Keratinocyte (primary cell): ENCODE measurements around the gene DNAH8. TPM values are rescaled to one million over a fixed set of nuclear protein-coding genes. Genes with fewer than 3 reads are reported as not detected.

ENCODE experiments used
- DNase-seq: peaks from one replicate; pipeline ENCODE4 v3.0.0-alpha.2; 2011; ENCODE audit warnings: low read depth, missing footprints, low spot score
- FAIRE-seq: peaks from 2 replicates; lab custom pipeline; 2011; peaks lifted over from hg19 to GRCh38; lab: Jason Lieb, UNC
- H2AFZ ChIP-seq: 2 replicates; pipeline ENCODE4 v1.6.0; 2012; ENCODE audit warnings: low read length, control low read depth, inconsistent platforms; ENCODE audit not compliant: control insufficient read depth
- H3K27ac ChIP-seq: 2 replicates; pipeline ENCODE4 v1.5.1; 2011; ENCODE audit warnings: low read length; ENCODE audit not compliant: control insufficient read depth, insufficient read depth
- H3K27me3 ChIP-seq: 3 replicates; pipeline ENCODE4 v1.6.0; 2011; ENCODE audit warnings: low read length; ENCODE audit not compliant: control insufficient read depth, insufficient read depth; ENCODE audit errors: extremely low read depth
- H3K36me3 ChIP-seq, 2 experiments: 2 replicates in 1 of 2; 3 replicates in 1 of 2; pipeline ENCODE4 v1.5.1; 2011; ENCODE audit warnings: low read length in 2 of 2, mild to moderate bottlenecking in 1 of 2; ENCODE audit not compliant: control insufficient read depth in 2 of 2, insufficient read depth in 2 of 2; ENCODE audit errors: extremely low read depth in 1 of 2
- H3K4me1 ChIP-seq: 3 replicates; pipeline ENCODE4 v1.5.1; 2011; ENCODE audit warnings: low read length; ENCODE audit not compliant: control insufficient read depth, insufficient read depth; ENCODE audit errors: extremely low read depth
- H3K4me2 ChIP-seq: 3 replicates; pipeline ENCODE4 v1.6.0; 2011; ENCODE audit warnings: low read depth, low read length; ENCODE audit not compliant: control insufficient read depth, insufficient read depth; ENCODE audit errors: extremely low read depth
- H3K4me3 ChIP-seq, 3 experiments: fragments of 200-600 bp in 1 of 3; sonication (generic) in 1 of 3; 2 replicates in 2 of 3; 3 replicates in 1 of 3; pipeline ENCODE4 v1.5.1; 2011 to 2016; ENCODE audit warnings: low read length in 3 of 3, mild to moderate bottlenecking in 3 of 3, control low read depth in 2 of 3, inconsistent platforms in 1 of 3, low read depth in 1 of 3, mixed read lengths in 1 of 3, mixed run types in 1 of 3, moderate library complexity in 1 of 3; ENCODE audit not compliant: control insufficient read depth in 2 of 3, insufficient read depth in 2 of 3; ENCODE audit errors: extremely low read depth in 1 of 3
- H3K79me2 ChIP-seq: 2 replicates; pipeline ENCODE4 v1.6.0; 2012; ENCODE audit warnings: low read length; ENCODE audit not compliant: control insufficient read depth, insufficient read depth
- H3K9ac ChIP-seq: 3 replicates; pipeline ENCODE4 v1.6.0; 2011; ENCODE audit warnings: low read length; ENCODE audit not compliant: control insufficient read depth, insufficient read depth; ENCODE audit errors: extremely low read depth
- H3K9me1 ChIP-seq: 3 replicates; pipeline ENCODE4 v1.6.0; 2011; ENCODE audit warnings: low read length; ENCODE audit not compliant: control insufficient read depth, insufficient read depth; ENCODE audit errors: extremely low read depth
- H3K9me3 ChIP-seq: 2 replicates; pipeline ENCODE4 v1.5.1; 2012; ENCODE audit warnings: low read depth, low read length; ENCODE audit not compliant: control insufficient read depth
- H4K20me1 ChIP-seq: 3 replicates; pipeline ENCODE4 v1.6.0; 2011; ENCODE audit warnings: low read length; ENCODE audit not compliant: control insufficient read depth, insufficient read depth; ENCODE audit errors: extremely low read depth
- EZH2 ChIP-seq: IDR thresholded peaks from one replicate; pipeline ENCODE4 v1.6.1; 2012; ENCODE audit warnings: inconsistent platforms, mild to moderate bottlenecking, low read length, moderate library complexity
- dilution Hi-C: fragments of 300-500 bp; cut with MboI; formaldehyde crosslinking; loops from one replicate; pipeline ENCODE4 v1.7.0; 2020; ENCODE audit warnings: low sequenced_read_pairs; ENCODE audit not compliant: extremely low pct_ligation_motif_present
- polyA plus RNA-seq, 5 experiments: library from polyadenylated mRNA; depleted of rRNA in 3 of 5; stranded (reverse) in 3 of 5; stranded (forward) in 1 of 5; unstranded in 1 of 5; fragments of >200 nt; gene quantifications; 1 replicate in 1 of 5; 2 replicates in 3 of 5; 3 replicates in 1 of 5; pipeline versions ENCODE4 v1.2.1 to v1.2.3, GENCODE V29; 2011 to 2012; ENCODE audit warnings: missing spikeins in 2 of 5, low read depth in 1 of 5, low replicate concordance in 1 of 5
- TF ChIP-seq, protein P1 (sequence below), 3 experiments: IDR thresholded peaks in 1 of 3; conservative IDR thresholded peaks in 1 of 3; optimal IDR thresholded peaks in 1 of 3; 2 replicates in 2 of 3; 3 replicates in 1 of 3; pipeline versions ENCODE3 to v1.5.1; 2011; ENCODE audit warnings: low read length in 3 of 3, mild to moderate bottlenecking in 3 of 3, moderate library complexity in 2 of 3, control low read depth in 1 of 3, inconsistent platforms in 1 of 3; ENCODE audit not compliant: insufficient read depth in 2 of 3; ENCODE audit errors: extremely low read depth in 1 of 3

The DNAH8 gene
- polyA plus RNA-seq, 1 donor (not counting 4 experiments of a cell fraction or from before 2014, with no cell fraction given): 0.01 TPM

DNA sequence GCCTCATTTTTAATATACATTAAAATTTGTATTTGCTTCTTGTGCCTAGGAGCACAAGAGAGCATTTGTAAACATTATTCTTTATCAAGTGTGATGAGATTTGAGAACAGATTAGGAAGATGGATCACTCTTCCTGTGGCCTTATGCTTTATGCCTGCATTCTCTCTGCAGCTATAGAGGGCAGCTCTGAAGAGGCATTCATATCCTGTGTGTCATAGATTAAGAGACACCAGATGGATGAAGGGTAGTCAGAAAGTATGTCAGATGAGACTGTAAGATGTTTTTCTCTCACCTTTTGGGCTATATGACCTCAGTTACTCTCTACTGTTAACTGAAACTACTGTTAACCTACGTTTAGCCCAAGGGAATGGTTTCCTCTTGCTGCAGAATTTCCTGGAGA, 61.4 kb downstream of the DNAH8 start:
- FAIRE-seq: peak; percentile 77

DNA sequence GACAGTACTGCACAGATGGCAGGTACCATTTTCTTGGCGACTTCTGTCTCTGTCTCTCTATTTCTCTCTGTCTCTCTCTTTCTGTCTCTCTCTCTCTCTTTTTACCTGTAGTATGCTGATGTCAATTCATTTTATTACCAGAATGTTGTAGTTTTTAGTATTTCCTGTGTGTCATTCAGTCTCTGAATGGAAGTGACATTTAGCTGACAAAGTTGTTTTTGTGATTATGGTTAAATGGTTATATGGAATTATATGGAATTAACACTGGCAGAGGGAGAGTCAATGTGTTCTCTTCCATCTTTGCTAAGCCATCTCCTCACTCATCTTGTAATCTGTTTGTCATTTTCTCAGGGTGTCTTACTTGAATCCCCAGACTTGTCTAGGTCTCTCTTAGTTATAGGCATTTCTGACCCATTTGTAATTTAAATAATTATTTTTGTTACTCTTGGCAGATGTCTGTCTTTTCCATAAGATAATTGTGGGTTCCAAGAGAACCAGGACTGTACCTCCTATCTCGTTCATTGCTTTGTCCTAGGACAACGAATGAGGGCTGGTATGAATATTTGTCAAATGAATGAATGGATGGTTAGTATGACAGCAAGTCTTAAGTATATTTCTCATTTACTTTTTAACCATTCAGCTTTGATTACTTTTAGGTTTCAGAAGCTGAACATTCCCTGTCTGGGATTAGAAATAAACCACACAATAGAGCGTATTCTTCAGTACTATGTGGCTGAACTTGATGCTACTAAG, 64.4 kb downstream of the DNAH8 start:
- Histone ChIP-seq H3K27me3 (no peaks in the 10 kb centered on the region), H3K79me2 (no peaks in the 10 kb centered on the region), H3K9me3 (no peaks in the 10 kb centered on the region), H3K4me2 (no peak overlapping the region), H3K36me3 (no peaks in the 10 kb centered on the region), H4K20me1 (no peaks in the 10 kb centered on the region), H3K9me1 (no peaks in the 10 kb centered on the region), H2AFZ (no peak overlapping the region), H3K27ac (no peak overlapping the region), H3K4me1 (peaks cover 5% of the 10 kb centered on the region), H3K4me3 (no peak overlapping the region), H3K9ac (no peak overlapping the region)
- dilution Hi-C loops: no loop called here
- DNase-seq (no peak), FAIRE-seq (no peak)
- TF ChIP-seq, protein P1, sequence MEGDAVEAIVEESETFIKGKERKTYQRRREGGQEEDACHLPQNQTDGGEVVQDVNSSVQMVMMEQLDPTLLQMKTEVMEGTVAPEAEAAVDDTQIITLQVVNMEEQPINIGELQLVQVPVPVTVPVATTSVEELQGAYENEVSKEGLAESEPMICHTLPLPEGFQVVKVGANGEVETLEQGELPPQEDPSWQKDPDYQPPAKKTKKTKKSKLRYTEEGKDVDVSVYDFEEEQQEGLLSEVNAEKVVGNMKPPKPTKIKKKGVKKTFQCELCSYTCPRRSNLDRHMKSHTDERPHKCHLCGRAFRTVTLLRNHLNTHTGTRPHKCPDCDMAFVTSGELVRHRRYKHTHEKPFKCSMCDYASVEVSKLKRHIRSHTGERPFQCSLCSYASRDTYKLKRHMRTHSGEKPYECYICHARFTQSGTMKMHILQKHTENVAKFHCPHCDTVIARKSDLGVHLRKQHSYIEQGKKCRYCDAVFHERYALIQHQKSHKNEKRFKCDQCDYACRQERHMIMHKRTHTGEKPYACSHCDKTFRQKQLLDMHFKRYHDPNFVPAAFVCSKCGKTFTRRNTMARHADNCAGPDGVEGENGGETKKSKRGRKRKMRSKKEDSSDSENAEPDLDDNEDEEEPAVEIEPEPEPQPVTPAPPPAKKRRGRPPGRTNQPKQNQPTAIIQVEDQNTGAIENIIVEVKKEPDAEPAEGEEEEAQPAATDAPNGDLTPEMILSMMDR (optimal IDR thresholded peaks at IDR 0.05 in 1 of 3, IDR thresholded peaks at IDR 0.05 in 1 of 3, conservative IDR thresholded peaks at IDR 0.05 in 1 of 3; ENCODE audit: extremely low read depth in 1 of 3, insufficient read depth in 2 of 3, low read length in 3 of 3): no peak
- no peak for TF ChIP-seq EZH2

More for the DNA sequence above, 61.4 kb downstream of the DNAH8 start:
- H2AFZ ChIP-seq: peak overlapping the region; percentile 53
- no peaks in the 10 kb centered on the region for H3K9me1 ChIP-seq
- H3K4me1 ChIP-seq: peaks cover 8% of the 10 kb centered on the region
- H3K9ac ChIP-seq: no peak overlapping the region
- TF ChIP-seq, protein P1 (optimal IDR thresholded peaks at IDR 0.05 in 1 of 3, IDR thresholded peaks at IDR 0.05 in 1 of 3, conservative IDR thresholded peaks at IDR 0.05 in 1 of 3; ENCODE audit: extremely low read depth in 1 of 3, insufficient read depth in 2 of 3, low read length in 3 of 3): peak in 1 of 3 experiments; percentile 10
- TF ChIP-seq EZH2: no peak
- dilution Hi-C loops: no loop called here
- peak; percentile 56 for DNase-seq
- H3K4me3 ChIP-seq: no peak overlapping the region
- no peaks in the 10 kb centered on the region for H4K20me1 ChIP-seq
- no peaks in the 10 kb centered on the region for H3K36me3 ChIP-seq
- no peaks in the 10 kb centered on the region for H3K79me2 ChIP-seq
- H3K9me3 ChIP-seq: no peaks in the 10 kb centered on the region
- H3K27me3 ChIP-seq: no peaks in the 10 kb centered on the region
- H3K4me2 ChIP-seq: peak overlapping the region; percentile 20
- H3K27ac ChIP-seq: peak overlapping the region; percentile 10
